GM23338 (cell line): ENCODE data around the gene BCORL1. TPM values are rescaled to one million over a fixed set of nuclear protein-coding genes. Genes with fewer than 3 reads are reported as not detected.

Source experiments
- ATAC-seq: fragments of 200-7000 bp; cut with Tn5 transposase; 3 replicates; pipeline ENCODE4 v1.9.1; 2020
- DNase-seq: peaks from one replicate; pipeline ENCODE4 v3.0.0-alpha.2; 2015; ENCODE audit warnings: low spot score
- H2AFZ ChIP-seq: fragments of 200-600 bp; sonication (generic); 2 replicates; pipeline ENCODE4 v1.8.0; 2016; ENCODE audit warnings: antibody characterized with exemption, mild to moderate bottlenecking, moderate library complexity
- H3F3A ChIP-seq: fragments of 200-600 bp; sonication (generic); replicated peaks from 2 replicates; pipeline ENCODE4 v1.8.0; 2017; ENCODE audit warnings: antibody characterized with exemption, mixed run types, low read depth
- H3K27ac ChIP-seq: fragments of 200-600 bp; sonication (generic); 2 replicates; pipeline ENCODE4 v1.6.1; 2016; ENCODE audit warnings: low read depth
- H3K27me3 ChIP-seq: fragments of 200-600 bp; sonication (generic); 2 replicates; pipeline ENCODE4 v1.8.0; 2016; ENCODE audit warnings: mild to moderate bottlenecking, mixed run types, moderate library complexity; ENCODE audit not compliant: insufficient read depth
- H3K36me3 ChIP-seq: fragments of 200-600 bp; sonication (generic); 2 replicates; pipeline ENCODE4 v1.8.0; 2016; ENCODE audit warnings: mild to moderate bottlenecking; ENCODE audit not compliant: insufficient read depth
- H3K4me1 ChIP-seq: fragments of 200-600 bp; sonication (generic); 2 replicates; pipeline ENCODE4 v1.8.0; 2016; ENCODE audit warnings: mild to moderate bottlenecking, moderate library complexity; ENCODE audit not compliant: insufficient read depth
- H3K4me2 ChIP-seq: fragments of 200-600 bp; sonication (generic); 2 replicates; pipeline ENCODE4 v1.7.1; 2017; ENCODE audit warnings: mixed run types
- H3K4me3 ChIP-seq: fragments of 200-600 bp; sonication (generic); 2 replicates; pipeline ENCODE4 v1.6.1; 2016; ENCODE audit warnings: mixed run types
- H3K79me2 ChIP-seq: fragments of 200-600 bp; sonication (generic); replicated peaks from 2 replicates; pipeline ENCODE4 v1.8.0; 2017; ENCODE audit warnings: mild to moderate bottlenecking; ENCODE audit not compliant: insufficient read depth
- H3K9me2 ChIP-seq: fragments of 200-600 bp; sonication (generic); 2 replicates; pipeline ENCODE4 v1.8.0; 2017; ENCODE audit not compliant: insufficient read depth
- H4K20me1 ChIP-seq: fragments of 200-600 bp; sonication (generic); replicated peaks from 2 replicates; pipeline ENCODE4 v1.8.0; 2017; ENCODE audit warnings: mild to moderate bottlenecking; ENCODE audit not compliant: insufficient read depth
- H3K27ac Mint-ChIP-seq: 2 replicates; pipeline ENCODE4 v1.8.0; 2020; ENCODE audit warnings: inconsistent platforms, mild to moderate bottlenecking, moderate library complexity, mixed read lengths
- H3K27me3 Mint-ChIP-seq: 3 replicates; pipeline ENCODE4 v1.8.0; 2022; ENCODE audit warnings: low read depth, mild to moderate bottlenecking, moderate library complexity, mixed read lengths, inconsistent platforms; ENCODE audit not compliant: insufficient read depth, poor library complexity
- H3K36me3 Mint-ChIP-seq: 3 replicates; pipeline ENCODE4 v1.8.0; 2021; ENCODE audit warnings: low read depth, mild to moderate bottlenecking, inconsistent platforms, moderate library complexity, mixed read lengths
- H3K4me1 Mint-ChIP-seq: 3 replicates; pipeline ENCODE4 v1.8.0; 2020; ENCODE audit warnings: mild to moderate bottlenecking, inconsistent platforms, mixed read lengths
- H3K4me3 Mint-ChIP-seq: 3 replicates; pipeline ENCODE4 v1.8.0; 2021; ENCODE audit warnings: moderate library complexity, mild to moderate bottlenecking, inconsistent platforms, mixed read lengths
- H3K9me3 Mint-ChIP-seq: 3 replicates; pipeline ENCODE4 v1.8.0; 2020; ENCODE audit warnings: moderate library complexity, mild to moderate bottlenecking, inconsistent platforms, mixed read lengths
- CREB1 ChIP-seq: fragments of 250-450 bp; sonication (Bioruptor Pico); IDR thresholded peaks from 2 replicates; pipeline ENCODE4 v1.5.0; 2020; ENCODE audit warnings: low read depth, mild to moderate bottlenecking, moderate library complexity
- EZH2 ChIP-seq: fragments of 200-600 bp; sonication (generic); IDR thresholded peaks from one replicate; pipeline ENCODE4 v1.8.0; 2017; ENCODE audit warnings: antibody characterized with exemption, mild to moderate bottlenecking, low read depth; ENCODE audit not compliant: unreplicated experiment
- EZH2phosphoT487 ChIP-seq: fragments of 200-600 bp; sonication (generic); IDR thresholded peaks from one replicate; pipeline ENCODE4 v1.8.1; 2018; ENCODE audit warnings: antibody characterized with exemption; ENCODE audit not compliant: unreplicated experiment
- JUNB ChIP-seq: IDR thresholded peaks from one replicate; pipeline ENCODE4 v1.6.1; 2016; ENCODE audit warnings: antibody characterized with exemption; ENCODE audit not compliant: unreplicated experiment
- NANOG ChIP-seq: IDR thresholded peaks from 2 replicates; pipeline ENCODE4 v1.6.1; 2016; ENCODE audit warnings: antibody characterized with exemption, borderline replicate concordance
- POLR2AphosphoS5 ChIP-seq: IDR thresholded peaks from 2 replicates; pipeline ENCODE4 v1.6.1; 2016; ENCODE audit warnings: antibody characterized with exemption, low read depth
- STAT1 ChIP-seq: IDR thresholded peaks from one replicate; pipeline ENCODE4 v1.6.1; 2016; ENCODE audit warnings: antibody characterized with exemption; ENCODE audit not compliant: unreplicated experiment
- ZNF114 ChIP-seq: fragments of 250-450 bp; sonication (Bioruptor Pico); IDR thresholded peaks from 2 replicates; pipeline ENCODE4 v1.5.0; 2020; ENCODE audit warnings: mild to moderate bottlenecking, moderate library complexity
- ZNF331 ChIP-seq: fragments of 250-450 bp; sonication (Bioruptor Pico); IDR thresholded peaks from 2 replicates; pipeline ENCODE4 v1.5.0; 2020; ENCODE audit warnings: low read depth, mild to moderate bottlenecking, moderate library complexity
- polyA plus RNA-seq: library from polyadenylated mRNA; unstranded; fragments of >200 nt; fragmentation: Nextera tagmentation; extraction: Ambion mirVana; gene quantifications from 2 replicates; pipeline ENCODE4 v1.2.1, GENCODE V29; 2016
- total RNA-seq: library from RNA; depleted of rRNA; stranded (reverse); fragments of >200 nt; shearing (Covaris generic); gene quantifications from 2 replicates; pipeline ENCODE4 v1.2.3, GENCODE V29; 2014
- TF ChIP-seq, protein P1 (sequence below): fragments of 250-450 bp; sonication (Bioruptor Pico); IDR thresholded peaks from 2 replicates; pipeline ENCODE4 v1.5.0; 2020; ENCODE audit warnings: mild to moderate bottlenecking, moderate library complexity
- TF ChIP-seq, protein P2 (sequence below), 2 experiments: fragments of 200-600 bp in 1 of 2; sonication (generic) in 1 of 2; conservative IDR thresholded peaks; 2 replicates each; pipeline versions ENCODE4 v1.5.1 to v1.6.1; 2016 to 2017; ENCODE audit warnings: antibody characterized with exemption in 2 of 2, low read depth in 2 of 2, mild to moderate bottlenecking in 2 of 2, moderate library complexity in 1 of 2
- TF ChIP-seq, protein P3 (sequence below): IDR thresholded peaks from 2 replicates; pipeline ENCODE4 v1.6.1; 2016; ENCODE audit warnings: antibody characterized with exemption
- TF ChIP-seq, protein P4 (sequence below): IDR thresholded peaks from one replicate; pipeline ENCODE4 v1.6.1; 2018; ENCODE audit warnings: antibody characterized with exemption; ENCODE audit not compliant: unreplicated experiment

BCORL1 gene
- total and polyA plus RNA-seq, 2 experiments from 2014 or later: 2.6 to 2.7 TPM

DNA sequence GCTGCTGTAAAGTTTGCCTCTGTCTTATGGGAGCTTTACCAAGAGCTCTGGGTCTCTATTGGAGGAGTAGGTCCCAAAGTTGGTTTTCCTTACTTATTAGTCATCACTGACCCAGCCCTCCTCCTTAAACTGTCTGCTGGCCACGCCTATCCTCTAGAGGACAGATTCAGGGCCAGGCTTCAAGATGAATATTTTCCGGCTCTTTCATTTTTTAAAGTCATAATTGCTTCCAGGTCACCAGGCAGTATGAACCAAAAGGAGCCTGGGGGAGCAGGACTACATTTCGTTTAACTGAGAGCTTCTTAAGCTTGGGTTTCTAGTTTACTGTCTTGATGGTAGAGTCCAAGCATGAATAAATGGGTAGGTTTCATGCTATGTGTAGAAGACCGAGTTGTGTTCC is 13.7 kb downstream of the BCORL1 start (continued):
- TF ChIP-seq ZNF114: no peak

DNA sequence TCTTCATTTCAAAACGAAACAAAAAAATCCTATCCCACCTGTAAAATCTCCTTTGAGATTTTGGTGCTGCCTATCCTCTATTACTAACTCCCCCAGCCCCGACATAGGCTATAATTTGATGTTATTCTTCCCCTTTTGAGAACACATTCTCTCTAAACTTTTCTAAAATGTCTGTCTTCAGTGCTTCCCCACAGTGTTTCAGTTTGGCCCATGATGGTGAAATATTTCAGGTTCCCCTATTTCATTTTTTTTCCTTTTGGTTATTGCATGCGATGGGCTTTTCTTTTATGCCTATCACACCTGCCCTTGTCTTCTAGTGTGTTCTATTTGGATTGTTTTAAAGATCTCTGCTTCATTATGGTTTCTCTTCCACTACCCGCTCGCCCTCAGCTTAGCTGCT is 14.7 kb downstream of the BCORL1 start:
- Histone ChIP-seq H3K79me2 (no peaks in the 10 kb centered on the region), H4K20me1 (no peaks in the 10 kb centered on the region), H3K27me3 (no peaks in the 10 kb centered on the region), H2AFZ (no peak overlapping the region), H3K36me3 (no peaks in the 10 kb centered on the region), H3K4me1 (no peaks in the 10 kb centered on the region), H3K9me2 (no peaks in the 10 kb centered on the region), H3K4me3 (no peak overlapping the region), H3F3A (no peaks in the 10 kb centered on the region), H3K4me2 (no peak overlapping the region), H3K27ac (no peak overlapping the region)
- DNase-seq (no peak), ATAC-seq (no peak)
- Mint-ChIP-seq H3K27me3 (no peaks in the 10 kb centered on the region), H3K9me3 (no peaks in the 10 kb centered on the region; the same call in 2 of the 3 replicates), H3K4me3 (no peak overlapping the region), H3K36me3 (no peaks in the 10 kb centered on the region), H3K27ac (no peak overlapping the region), H3K4me1 (peaks cover 12% of the 10 kb centered on the region)
- TF ChIP-seq POLR2AphosphoS5: no peak
- TF ChIP-seq NANOG: no peak
- TF ChIP-seq JUNB: no peak
- TF ChIP-seq CREB1 (CRISPR knock-in tag): no peak
- TF ChIP-seq, protein P1, sequence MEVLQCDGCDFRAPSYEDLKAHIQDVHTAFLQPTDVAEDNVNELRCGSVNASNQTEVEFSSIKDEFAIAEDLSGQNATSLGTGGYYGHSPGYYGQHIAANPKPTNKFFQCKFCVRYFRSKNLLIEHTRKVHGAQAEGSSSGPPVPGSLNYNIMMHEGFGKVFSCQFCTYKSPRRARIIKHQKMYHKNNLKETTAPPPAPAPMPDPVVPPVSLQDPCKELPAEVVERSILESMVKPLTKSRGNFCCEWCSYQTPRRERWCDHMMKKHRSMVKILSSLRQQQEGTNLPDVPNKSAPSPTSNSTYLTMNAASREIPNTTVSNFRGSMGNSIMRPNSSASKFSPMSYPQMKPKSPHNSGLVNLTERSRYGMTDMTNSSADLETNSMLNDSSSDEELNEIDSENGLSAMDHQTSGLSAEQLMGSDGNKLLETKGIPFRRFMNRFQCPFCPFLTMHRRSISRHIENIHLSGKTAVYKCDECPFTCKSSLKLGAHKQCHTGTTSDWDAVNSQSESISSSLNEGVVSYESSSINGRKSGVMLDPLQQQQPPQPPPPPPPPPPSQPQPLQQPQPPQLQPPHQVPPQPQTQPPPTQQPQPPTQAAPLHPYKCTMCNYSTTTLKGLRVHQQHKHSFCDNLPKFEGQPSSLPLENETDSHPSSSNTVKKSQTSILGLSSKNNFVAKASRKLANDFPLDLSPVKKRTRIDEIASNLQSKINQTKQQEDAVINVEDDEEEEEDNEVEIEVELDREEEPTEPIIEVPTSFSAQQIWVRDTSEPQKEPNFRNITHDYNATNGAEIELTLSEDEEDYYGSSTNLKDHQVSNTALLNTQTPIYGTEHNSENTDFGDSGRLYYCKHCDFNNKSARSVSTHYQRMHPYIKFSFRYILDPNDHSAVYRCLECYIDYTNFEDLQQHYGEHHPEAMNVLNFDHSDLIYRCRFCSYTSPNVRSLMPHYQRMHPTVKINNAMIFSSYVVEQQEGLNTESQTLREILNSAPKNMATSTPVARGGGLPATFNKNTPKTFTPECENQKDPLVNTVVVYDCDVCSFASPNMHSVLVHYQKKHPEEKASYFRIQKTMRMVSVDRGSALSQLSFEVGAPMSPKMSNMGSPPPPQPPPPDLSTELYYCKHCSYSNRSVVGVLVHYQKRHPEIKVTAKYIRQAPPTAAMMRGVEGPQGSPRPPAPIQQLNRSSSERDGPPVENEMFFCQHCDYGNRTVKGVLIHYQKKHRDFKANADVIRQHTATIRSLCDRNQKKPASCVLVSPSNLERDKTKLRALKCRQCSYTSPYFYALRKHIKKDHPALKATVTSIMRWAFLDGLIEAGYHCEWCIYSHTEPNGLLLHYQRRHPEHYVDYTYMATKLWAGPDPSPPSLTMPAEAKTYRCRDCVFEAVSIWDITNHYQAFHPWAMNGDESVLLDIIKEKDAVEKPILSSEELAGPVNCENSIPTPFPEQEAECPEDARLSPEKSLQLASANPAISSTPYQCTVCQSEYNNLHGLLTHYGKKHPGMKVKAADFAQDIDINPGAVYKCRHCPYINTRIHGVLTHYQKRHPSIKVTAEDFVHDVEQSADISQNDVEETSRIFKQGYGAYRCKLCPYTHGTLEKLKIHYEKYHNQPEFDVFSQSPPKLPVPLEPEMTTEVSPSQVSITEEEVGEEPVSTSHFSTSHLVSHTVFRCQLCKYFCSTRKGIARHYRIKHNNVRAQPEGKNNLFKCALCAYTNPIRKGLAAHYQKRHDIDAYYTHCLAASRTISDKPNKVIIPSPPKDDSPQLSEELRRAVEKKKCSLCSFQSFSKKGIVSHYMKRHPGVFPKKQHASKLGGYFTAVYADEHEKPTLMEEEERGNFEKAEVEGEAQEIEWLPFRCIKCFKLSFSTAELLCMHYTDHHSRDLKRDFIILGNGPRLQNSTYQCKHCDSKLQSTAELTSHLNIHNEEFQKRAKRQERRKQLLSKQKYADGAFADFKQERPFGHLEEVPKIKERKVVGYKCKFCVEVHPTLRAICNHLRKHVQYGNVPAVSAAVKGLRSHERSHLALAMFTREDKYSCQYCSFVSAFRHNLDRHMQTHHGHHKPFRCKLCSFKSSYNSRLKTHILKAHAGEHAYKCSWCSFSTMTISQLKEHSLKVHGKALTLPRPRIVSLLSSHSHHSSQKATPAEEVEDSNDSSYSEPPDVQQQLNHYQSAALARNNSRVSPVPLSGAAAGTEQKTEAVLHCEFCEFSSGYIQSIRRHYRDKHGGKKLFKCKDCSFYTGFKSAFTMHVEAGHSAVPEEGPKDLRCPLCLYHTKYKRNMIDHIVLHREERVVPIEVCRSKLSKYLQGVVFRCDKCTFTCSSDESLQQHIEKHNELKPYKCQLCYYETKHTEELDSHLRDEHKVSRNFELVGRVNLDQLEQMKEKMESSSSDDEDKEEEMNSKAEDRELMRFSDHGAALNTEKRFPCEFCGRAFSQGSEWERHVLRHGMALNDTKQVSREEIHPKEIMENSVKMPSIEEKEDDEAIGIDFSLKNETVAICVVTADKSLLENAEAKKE (CRISPR knock-in tag): no peak
- TF ChIP-seq, protein P2, sequence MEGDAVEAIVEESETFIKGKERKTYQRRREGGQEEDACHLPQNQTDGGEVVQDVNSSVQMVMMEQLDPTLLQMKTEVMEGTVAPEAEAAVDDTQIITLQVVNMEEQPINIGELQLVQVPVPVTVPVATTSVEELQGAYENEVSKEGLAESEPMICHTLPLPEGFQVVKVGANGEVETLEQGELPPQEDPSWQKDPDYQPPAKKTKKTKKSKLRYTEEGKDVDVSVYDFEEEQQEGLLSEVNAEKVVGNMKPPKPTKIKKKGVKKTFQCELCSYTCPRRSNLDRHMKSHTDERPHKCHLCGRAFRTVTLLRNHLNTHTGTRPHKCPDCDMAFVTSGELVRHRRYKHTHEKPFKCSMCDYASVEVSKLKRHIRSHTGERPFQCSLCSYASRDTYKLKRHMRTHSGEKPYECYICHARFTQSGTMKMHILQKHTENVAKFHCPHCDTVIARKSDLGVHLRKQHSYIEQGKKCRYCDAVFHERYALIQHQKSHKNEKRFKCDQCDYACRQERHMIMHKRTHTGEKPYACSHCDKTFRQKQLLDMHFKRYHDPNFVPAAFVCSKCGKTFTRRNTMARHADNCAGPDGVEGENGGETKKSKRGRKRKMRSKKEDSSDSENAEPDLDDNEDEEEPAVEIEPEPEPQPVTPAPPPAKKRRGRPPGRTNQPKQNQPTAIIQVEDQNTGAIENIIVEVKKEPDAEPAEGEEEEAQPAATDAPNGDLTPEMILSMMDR (conservative IDR thresholded peaks at IDR 0.05; ENCODE audit: low read depth in 2 of 2): no peak
- TF ChIP-seq, protein P3, sequence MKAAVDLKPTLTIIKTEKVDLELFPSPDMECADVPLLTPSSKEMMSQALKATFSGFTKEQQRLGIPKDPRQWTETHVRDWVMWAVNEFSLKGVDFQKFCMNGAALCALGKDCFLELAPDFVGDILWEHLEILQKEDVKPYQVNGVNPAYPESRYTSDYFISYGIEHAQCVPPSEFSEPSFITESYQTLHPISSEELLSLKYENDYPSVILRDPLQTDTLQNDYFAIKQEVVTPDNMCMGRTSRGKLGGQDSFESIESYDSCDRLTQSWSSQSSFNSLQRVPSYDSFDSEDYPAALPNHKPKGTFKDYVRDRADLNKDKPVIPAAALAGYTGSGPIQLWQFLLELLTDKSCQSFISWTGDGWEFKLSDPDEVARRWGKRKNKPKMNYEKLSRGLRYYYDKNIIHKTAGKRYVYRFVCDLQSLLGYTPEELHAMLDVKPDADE: no peak
- no peak for TF ChIP-seq ZNF114
- TF ChIP-seq, protein P4, sequence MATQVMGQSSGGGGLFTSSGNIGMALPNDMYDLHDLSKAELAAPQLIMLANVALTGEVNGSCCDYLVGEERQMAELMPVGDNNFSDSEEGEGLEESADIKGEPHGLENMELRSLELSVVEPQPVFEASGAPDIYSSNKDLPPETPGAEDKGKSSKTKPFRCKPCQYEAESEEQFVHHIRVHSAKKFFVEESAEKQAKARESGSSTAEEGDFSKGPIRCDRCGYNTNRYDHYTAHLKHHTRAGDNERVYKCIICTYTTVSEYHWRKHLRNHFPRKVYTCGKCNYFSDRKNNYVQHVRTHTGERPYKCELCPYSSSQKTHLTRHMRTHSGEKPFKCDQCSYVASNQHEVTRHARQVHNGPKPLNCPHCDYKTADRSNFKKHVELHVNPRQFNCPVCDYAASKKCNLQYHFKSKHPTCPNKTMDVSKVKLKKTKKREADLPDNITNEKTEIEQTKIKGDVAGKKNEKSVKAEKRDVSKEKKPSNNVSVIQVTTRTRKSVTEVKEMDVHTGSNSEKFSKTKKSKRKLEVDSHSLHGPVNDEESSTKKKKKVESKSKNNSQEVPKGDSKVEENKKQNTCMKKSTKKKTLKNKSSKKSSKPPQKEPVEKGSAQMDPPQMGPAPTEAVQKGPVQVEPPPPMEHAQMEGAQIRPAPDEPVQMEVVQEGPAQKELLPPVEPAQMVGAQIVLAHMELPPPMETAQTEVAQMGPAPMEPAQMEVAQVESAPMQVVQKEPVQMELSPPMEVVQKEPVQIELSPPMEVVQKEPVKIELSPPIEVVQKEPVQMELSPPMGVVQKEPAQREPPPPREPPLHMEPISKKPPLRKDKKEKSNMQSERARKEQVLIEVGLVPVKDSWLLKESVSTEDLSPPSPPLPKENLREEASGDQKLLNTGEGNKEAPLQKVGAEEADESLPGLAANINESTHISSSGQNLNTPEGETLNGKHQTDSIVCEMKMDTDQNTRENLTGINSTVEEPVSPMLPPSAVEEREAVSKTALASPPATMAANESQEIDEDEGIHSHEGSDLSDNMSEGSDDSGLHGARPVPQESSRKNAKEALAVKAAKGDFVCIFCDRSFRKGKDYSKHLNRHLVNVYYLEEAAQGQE: no peak
- TF ChIP-seq EZH2phosphoT487: no peak
- TF ChIP-seq STAT1: no peak
- no peak for TF ChIP-seq ZNF331 (CRISPR knock-in tag)
- TF ChIP-seq EZH2: no peak
